HG03280 (cell line): Measurements from ENCODE around the gene KNDC1.

Experiments used
- ATAC-seq: cut with Tn5 transposase; IDR thresholded peaks from one replicate; pipeline ENCODE4 v1.9.1; 2021; ENCODE audit warnings: mild to moderate bottlenecking, moderate library complexity; ENCODE audit not compliant: unreplicated experiment

Gene KNDC1

DNA sequence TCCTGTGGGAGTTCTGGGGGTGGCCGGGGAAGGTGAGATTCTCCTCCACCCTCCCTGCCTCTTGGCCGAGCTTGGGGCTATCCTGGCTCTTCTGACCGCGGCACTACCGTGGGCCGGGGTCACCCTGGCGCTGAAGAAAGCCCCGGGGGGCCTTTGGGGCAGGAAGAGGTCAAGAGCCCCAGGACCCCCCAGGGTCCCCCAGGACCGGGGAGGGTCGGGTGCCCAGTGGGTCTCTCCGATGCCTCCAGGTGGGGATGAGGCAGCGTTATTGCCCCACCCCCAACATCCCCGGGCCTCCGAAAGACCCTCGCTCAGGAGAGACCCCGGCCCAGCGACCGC lies 439 bp upstream of the KNDC1 start:
- no peak for ATAC-seq

GRCh38 chr10:133160826-133161471 lies 930 bp downstream of the KNDC1 start:
- no peak for ATAC-seq

DNA sequence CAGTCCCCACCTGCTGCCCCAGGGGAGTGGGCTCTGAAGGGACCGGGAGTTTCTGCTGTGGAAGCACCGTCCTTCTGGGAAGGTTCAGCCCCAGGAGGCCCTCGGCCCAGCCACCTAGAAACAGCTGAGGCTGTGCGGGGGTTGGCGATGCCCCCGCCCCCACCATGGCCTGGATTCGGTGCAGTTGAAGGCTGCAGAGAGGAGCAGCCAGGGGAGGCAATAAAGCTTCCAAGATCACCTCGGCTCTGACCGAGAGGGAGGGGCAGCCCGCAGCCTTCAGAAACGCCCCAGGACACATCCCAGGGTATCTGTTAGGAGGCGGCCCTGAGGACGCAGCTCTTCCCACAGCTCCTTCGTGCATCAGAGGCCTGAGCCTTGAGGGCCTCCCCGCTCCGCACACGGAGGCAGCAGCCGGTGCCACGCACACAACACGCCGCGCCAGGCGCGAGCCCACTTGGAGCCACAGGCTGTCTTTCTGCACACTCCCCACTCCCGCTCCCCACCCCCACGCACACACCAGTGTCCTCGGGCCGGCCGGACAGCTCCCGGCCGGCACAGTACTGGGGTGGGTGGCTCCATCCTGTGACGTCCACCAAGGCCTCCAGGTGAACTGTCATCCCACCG lies 1.6 kb downstream of the KNDC1 start:
- ATAC-seq: no peak

- ATAC-seq: no peak
Observed at GRCh38 chr10:133162178-133162909, 2.3 kb downstream of the KNDC1 start.

- no peak for ATAC-seq
Observed at GRCh38 chr10:133162910-133163856, 3.2 kb downstream of the KNDC1 start.

GRCh38 chr10:133163889-133164815 lies 4.1 kb downstream of the KNDC1 start:
- ATAC-seq: no peak

DNA sequence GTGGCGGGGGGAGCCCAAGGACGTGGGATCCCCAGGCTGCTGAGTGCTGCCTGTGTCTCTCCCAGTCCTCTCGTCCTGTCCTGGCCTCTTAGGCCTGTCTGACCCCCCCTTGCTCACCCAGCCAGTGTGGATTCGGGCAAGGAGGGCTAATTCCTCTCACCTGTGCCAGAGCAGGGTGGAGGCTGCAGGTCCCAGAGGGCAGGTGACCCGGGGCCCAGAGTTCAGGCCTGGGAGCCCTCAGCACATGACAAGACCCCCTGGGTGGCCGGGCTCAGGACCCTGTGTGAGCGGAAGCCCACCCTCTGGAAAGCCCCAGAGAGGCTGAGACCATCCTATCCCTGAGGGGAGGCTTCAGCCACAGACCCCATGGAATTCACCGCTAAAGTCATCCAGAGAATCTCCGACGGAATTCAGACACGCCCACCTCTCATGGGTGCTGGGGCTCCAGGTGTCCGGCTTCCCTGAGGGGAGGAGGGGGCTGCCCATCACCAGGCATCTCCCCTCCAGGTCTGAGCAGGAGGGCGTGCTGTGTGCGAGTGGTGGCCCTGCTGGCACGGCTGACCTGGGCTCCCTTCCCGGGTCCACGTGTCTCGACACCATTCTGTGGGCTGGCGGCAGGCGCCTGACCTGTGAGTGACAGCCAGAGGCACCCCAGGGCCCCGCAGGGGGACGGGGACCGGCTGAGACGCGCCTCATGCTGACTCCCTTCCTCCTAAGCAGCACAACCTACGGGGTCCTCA lies 5.0 kb downstream of the KNDC1 start:
- ATAC-seq: no peak

DNA sequence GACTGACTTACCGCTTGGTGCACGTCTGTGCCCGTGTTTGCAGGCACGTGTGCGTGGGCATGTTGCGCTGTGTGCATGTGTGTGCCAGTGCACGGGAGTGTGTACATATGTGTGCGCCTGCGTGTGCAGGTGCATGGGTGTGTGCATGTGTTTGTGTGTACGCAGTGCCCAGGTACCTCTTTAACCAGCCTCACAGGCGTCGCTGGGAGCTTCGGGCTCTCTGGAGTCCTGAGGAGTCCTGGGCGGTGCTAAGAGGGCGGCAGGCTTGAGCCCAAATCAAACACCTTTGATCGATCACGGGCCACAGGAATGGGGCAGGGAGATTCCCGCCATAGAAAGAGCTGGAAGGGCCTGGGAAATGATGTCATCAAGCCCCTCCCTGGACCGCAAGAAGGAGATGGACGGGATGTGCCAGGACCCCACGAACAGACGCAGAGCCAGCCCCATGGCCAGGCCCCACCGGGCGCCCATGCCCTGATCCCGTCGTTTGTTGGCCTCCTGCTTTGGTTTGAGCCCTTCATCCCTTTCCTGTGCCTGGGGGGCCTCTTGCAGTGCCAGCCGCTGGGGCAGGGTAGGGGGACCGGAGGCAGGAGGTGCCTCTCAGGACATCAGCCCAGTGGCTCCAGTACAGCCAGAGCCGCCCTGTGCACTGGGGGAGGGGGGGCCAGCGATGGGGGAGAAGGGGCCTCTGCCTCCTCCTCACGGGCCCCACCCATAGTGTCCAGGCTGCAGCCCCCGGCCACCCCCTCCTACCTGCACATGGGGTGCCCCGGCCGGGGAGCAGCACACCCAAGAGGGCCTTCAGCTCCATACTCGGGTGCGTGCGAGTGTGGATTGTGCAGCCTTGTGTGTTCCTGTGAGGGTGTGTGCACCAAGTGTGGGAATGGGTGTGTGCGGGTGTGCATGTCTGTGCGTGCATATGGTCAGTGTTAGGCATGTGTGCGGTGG lies 5.8 kb downstream of the KNDC1 start:
- ATAC-seq: no peak

DNA sequence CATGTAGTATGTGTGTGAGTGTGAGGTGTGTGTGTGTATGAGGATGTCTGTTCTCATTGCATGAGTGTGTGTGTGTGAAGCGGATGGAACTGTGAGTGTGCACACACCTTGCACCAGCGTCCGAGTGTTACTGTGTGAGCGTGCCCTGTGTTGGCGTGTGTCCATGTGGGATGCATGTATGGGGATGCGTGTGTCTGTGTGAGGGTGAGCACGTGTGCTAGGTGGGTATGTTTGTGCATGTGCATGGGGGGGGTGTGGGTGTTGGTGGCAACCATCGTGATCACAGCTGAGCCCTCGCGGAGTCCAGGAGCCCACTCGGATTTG lies 6.4 kb downstream of the KNDC1 start:
- no peak for ATAC-seq

DNA sequence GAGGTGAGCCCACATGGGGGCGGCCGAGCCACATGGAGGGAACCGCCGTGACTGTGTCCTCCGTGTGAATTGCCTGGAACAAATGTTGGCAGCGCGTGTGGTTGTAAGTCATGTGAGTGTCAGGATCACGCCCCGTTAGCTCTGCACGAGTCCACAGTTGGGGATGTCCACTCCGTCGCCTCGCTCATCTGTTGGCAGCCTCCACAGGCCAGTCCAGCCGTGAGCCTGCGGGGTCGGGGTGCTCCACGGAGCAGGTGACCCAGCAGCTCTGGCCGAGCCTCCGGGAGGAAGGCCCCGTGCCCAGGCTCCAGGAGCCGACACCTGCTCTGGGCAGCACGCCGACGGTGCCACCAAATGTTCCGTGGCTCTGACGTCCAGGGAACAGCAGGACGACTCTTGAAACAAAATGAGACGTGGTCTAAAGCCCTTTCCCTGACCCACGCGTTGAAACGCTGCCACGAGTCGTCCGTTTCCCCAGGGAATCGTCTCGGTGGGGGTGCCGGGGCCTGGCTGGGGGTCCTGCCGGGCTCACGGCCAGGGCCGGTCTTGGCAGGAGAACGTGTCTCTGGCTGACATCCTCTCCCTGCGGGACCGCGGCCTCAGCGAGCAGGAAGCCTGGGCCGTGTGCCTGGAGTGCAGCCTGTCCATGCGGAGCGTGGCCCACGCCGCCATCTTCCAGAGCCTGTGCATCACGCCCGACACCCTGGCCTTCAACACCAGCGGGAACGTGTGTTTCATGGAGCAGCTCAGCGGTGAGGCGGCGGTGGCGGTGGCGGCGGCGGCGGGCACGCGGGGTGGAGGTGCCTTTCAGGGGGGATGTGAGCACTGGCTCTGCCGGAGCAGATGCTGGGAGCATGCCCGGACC lies 7.0 kb downstream of the KNDC1 start:
- no peak for ATAC-seq

DNA sequence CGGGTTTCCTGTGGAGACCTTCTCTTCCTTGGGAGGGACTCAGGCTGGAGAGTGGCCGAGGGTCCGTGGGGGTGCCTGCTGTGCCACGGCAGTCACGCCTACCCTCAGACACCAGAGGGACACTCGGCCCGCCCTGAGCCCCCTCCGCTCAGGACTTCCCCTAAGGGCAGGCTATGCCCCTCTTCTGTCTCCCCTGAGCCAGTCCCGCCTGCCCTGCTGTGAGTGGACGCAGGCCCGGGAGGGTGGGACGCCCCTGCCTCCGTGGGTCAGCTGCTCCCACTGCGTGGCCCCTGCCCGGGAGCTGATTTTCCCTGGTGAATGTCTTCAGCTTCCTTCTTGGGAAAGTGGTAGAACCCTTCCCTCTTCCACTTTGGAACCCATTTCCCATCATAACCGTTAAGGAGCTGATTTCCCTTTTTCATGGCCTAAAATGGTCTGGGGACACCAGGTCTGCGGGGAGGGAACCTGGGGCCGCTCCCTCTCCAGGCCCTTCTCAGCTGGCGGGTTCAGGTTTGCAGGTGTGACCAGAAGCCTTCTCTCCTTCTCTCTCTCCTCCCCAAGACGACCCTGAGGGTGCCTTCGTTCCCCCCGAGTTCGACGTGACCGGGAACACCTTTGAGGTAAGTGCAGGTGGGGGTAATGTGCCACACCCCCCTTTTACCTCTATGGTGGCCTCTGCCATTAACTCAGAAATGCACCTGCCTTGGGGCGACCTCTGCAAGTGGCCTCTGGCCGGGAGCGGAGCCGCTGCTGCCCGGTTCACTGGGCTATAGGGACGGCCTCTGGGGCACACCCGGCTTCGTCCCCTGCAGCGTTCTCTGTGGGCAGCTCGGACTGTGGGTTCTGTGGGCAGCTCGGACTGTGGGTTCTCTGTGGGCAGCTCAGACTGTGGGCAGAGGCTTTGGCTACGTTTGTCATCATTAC lies 7.9 kb downstream of the KNDC1 start:
- ATAC-seq: no peak

DNA sequence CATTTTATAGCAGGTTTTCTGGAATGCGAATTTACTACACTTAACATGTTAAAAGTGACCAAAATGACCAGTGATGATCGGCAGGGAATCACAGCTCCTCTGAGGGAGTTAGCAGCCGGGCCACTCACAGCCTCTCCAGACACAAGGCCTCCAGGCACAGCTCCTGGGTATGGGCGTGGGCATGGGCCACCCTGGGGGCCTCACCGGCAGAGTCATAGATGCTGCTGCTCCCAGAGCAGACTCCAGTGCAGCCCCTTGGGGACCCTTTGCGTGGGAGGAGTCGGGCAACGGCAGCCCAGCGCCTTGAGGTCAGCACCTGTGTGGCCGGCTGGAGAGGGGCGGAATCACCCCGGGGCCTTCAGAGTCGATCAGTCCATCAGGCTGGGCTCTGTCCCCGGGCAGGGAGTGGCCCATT lies 8.6 kb downstream of the KNDC1 start:
- ATAC-seq: no peak

DNA sequence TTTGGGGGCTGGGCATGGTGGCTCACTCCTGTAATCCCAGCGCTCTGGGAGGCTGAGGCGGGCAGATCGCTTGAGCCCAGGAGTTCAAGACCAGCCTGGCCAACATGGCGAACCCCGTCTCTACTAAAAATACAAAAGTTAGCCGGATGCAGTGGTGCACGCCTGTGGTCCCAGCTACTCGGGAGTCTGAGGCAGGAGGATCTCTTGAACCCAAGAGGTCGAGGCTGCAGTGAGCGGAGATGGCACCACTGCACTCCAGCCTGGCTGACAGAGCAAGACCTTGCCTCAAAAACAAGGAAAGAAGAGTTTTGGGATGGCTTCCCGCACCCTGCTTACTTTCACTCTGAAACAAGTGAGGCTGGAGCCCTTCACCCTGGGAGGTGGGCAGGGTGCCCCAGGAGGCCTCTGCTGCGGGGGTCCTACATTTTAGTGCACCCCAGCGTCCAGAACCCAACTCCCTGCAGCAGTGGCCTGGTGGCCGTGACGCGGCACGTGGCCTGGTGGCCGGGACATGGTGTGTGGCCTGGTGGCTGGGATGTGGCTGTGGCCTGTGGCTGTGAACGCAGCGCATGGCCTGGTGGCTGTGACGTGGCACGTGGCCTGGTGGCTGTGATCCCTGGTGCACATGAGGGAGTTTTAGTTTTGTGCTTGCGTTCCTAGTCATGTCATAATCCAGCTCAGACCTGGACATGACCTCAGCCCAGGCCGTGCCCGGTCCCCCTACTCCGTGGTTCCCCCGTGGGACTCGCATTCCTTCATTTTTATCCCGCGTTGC lies 9.3 kb downstream of the KNDC1 start:
- no peak for ATAC-seq

- no peak for ATAC-seq
Observed at GRCh38 chr10:133170092-133170491, 10.1 kb downstream of the KNDC1 start.

- ATAC-seq: no peak
Observed at GRCh38 chr10:133173860-133174640, 14.0 kb downstream of the KNDC1 start.
